Measurements from ENCODE around the gene ABHD17A. TPM values are rescaled to one million over a fixed set of nuclear protein-coding genes. Genes with fewer than 3 reads are reported as not detected.
A peak's percentile ranks its signal among the peaks of the same experiment; 100 is the strongest.

Gene ABHD17A
- total RNA-seq, 1 donor from 2014 or later = 283 TPM

- peaks cover 3% of the 10 kb centered on the region for H3K36me3 Mint-ChIP-seq (ENCODE audit: low read depth, unreplicated experiment)
- TF ChIP-seq CTCF (IDR thresholded peaks at IDR 0.05; ENCODE audit: unreplicated experiment) = no peak
- H3K27me3 Mint-ChIP-seq (ENCODE audit: unreplicated experiment) = peaks cover 16% of the 10 kb centered on the region
- DNase-seq (ENCODE audit: low spot score) = no peak
- peaks cover 22% of the 10 kb centered on the region for H3K4me1 Mint-ChIP-seq (ENCODE audit: unreplicated experiment)
- H3K27ac Mint-ChIP-seq (ENCODE audit: unreplicated experiment) = no peak overlapping the region
- no peak overlapping the region for H3K4me3 Mint-ChIP-seq (ENCODE audit: unreplicated experiment)
- no peaks in the 10 kb centered on the region for H3K9me3 Mint-ChIP-seq (ENCODE audit: unreplicated experiment)
These were observed 48.1 kb downstream of the ABHD17A start for GRCh38 chr19:1837222-1837565.

- no peak for DNase-seq (ENCODE audit: low spot score)
- TF ChIP-seq CTCF (IDR thresholded peaks at IDR 0.05; ENCODE audit: unreplicated experiment) = no peak
- peak overlapping the region; percentile 25 for H3K4me3 Mint-ChIP-seq (ENCODE audit: unreplicated experiment)
- peaks cover 3% of the 10 kb centered on the region for H3K36me3 Mint-ChIP-seq (ENCODE audit: low read depth, unreplicated experiment)
- H3K4me1 Mint-ChIP-seq (ENCODE audit: unreplicated experiment) = peaks cover 21% of the 10 kb centered on the region
- H3K9me3 Mint-ChIP-seq (ENCODE audit: unreplicated experiment) = no peaks in the 10 kb centered on the region
- no peak overlapping the region for H3K27ac Mint-ChIP-seq (ENCODE audit: unreplicated experiment)
- peaks cover 15% of the 10 kb centered on the region for H3K27me3 Mint-ChIP-seq (ENCODE audit: unreplicated experiment)
These were observed 48.7 kb downstream of the ABHD17A start for GRCh38 chr19:1836458-1837221.

GRCh38 chr19:1833540-1833939 lies 51.8 kb downstream of the ABHD17A start:
- Mint-ChIP-seq H3K27ac (ENCODE audit: unreplicated experiment) (no peak overlapping the region), H3K27me3 (ENCODE audit: unreplicated experiment) (peaks cover 13% of the 10 kb centered on the region), H3K4me1 (ENCODE audit: unreplicated experiment) (peaks cover 5% of the 10 kb centered on the region), H3K4me3 (ENCODE audit: unreplicated experiment) (no peak overlapping the region), H3K9me3 (ENCODE audit: unreplicated experiment) (no peaks in the 10 kb centered on the region), H3K36me3 (ENCODE audit: low read depth, unreplicated experiment) (peaks cover 12% of the 10 kb centered on the region)
- no peak for TF ChIP-seq CTCF (IDR thresholded peaks at IDR 0.05; ENCODE audit: unreplicated experiment)
- DNase-seq (ENCODE audit: low spot score) = no peak

GRCh38 chr19:1832046-1832663 lies 53.1 kb downstream of the ABHD17A start:
- peaks cover 5% of the 10 kb centered on the region for H3K4me1 Mint-ChIP-seq (ENCODE audit: unreplicated experiment)
- DNase-seq (ENCODE audit: low spot score) = no peak
- H3K36me3 Mint-ChIP-seq (ENCODE audit: low read depth, unreplicated experiment) = peaks cover 12% of the 10 kb centered on the region
- peaks cover 13% of the 10 kb centered on the region for H3K27me3 Mint-ChIP-seq (ENCODE audit: unreplicated experiment)
- H3K9me3 Mint-ChIP-seq (ENCODE audit: unreplicated experiment) = no peaks in the 10 kb centered on the region
- H3K27ac Mint-ChIP-seq (ENCODE audit: unreplicated experiment) = no peak overlapping the region
- no peak overlapping the region for H3K4me3 Mint-ChIP-seq (ENCODE audit: unreplicated experiment)
- no peak for TF ChIP-seq CTCF (IDR thresholded peaks at IDR 0.05; ENCODE audit: unreplicated experiment)

GRCh38 chr19:1830978-1831377 lies 54.3 kb downstream of the ABHD17A start:
- Mint-ChIP-seq H3K4me1 (ENCODE audit: unreplicated experiment) (peaks cover 4% of the 10 kb centered on the region), H3K9me3 (ENCODE audit: unreplicated experiment) (no peaks in the 10 kb centered on the region), H3K4me3 (ENCODE audit: unreplicated experiment) (no peak overlapping the region), H3K27me3 (ENCODE audit: unreplicated experiment) (peaks cover 11% of the 10 kb centered on the region), H3K36me3 (ENCODE audit: low read depth, unreplicated experiment) (peaks cover 10% of the 10 kb centered on the region), H3K27ac (ENCODE audit: unreplicated experiment) (peak overlapping the region; percentile 38)
- no peak for TF ChIP-seq CTCF (IDR thresholded peaks at IDR 0.05; ENCODE audit: unreplicated experiment)
- no peak for DNase-seq (ENCODE audit: low spot score)
